GM23338 (cell line): Measurements from ENCODE around the gene UBASH3A. TPM values are rescaled to one million over a fixed set of nuclear protein-coding genes. Genes with fewer than 3 reads are reported as not detected.

ENCODE experiments used
- ATAC-seq: fragments of 200-7000 bp; cut with Tn5 transposase; 3 replicates; pipeline ENCODE4 v1.9.1; 2020
- DNase-seq: peaks from one replicate; pipeline ENCODE4 v3.0.0-alpha.2; 2015; ENCODE audit warnings: low spot score
- H2AFZ ChIP-seq: fragments of 200-600 bp; sonication (generic); 2 replicates; pipeline ENCODE4 v1.8.0; 2016; ENCODE audit warnings: antibody characterized with exemption, mild to moderate bottlenecking, moderate library complexity
- H3F3A ChIP-seq: fragments of 200-600 bp; sonication (generic); replicated peaks from 2 replicates; pipeline ENCODE4 v1.8.0; 2017; ENCODE audit warnings: antibody characterized with exemption, mixed run types, low read depth
- H3K27ac ChIP-seq: fragments of 200-600 bp; sonication (generic); 2 replicates; pipeline ENCODE4 v1.6.1; 2016; ENCODE audit warnings: low read depth
- H3K27me3 ChIP-seq: fragments of 200-600 bp; sonication (generic); 2 replicates; pipeline ENCODE4 v1.8.0; 2016; ENCODE audit warnings: mild to moderate bottlenecking, mixed run types, moderate library complexity; ENCODE audit not compliant: insufficient read depth
- H3K36me3 ChIP-seq: fragments of 200-600 bp; sonication (generic); 2 replicates; pipeline ENCODE4 v1.8.0; 2016; ENCODE audit warnings: mild to moderate bottlenecking; ENCODE audit not compliant: insufficient read depth
- H3K4me1 ChIP-seq: fragments of 200-600 bp; sonication (generic); 2 replicates; pipeline ENCODE4 v1.8.0; 2016; ENCODE audit warnings: mild to moderate bottlenecking, moderate library complexity; ENCODE audit not compliant: insufficient read depth
- H3K4me2 ChIP-seq: fragments of 200-600 bp; sonication (generic); 2 replicates; pipeline ENCODE4 v1.7.1; 2017; ENCODE audit warnings: mixed run types
- H3K4me3 ChIP-seq: fragments of 200-600 bp; sonication (generic); 2 replicates; pipeline ENCODE4 v1.6.1; 2016; ENCODE audit warnings: mixed run types
- H3K79me2 ChIP-seq: fragments of 200-600 bp; sonication (generic); replicated peaks from 2 replicates; pipeline ENCODE4 v1.8.0; 2017; ENCODE audit warnings: mild to moderate bottlenecking; ENCODE audit not compliant: insufficient read depth
- H3K9me2 ChIP-seq: fragments of 200-600 bp; sonication (generic); 2 replicates; pipeline ENCODE4 v1.8.0; 2017; ENCODE audit not compliant: insufficient read depth
- H4K20me1 ChIP-seq: fragments of 200-600 bp; sonication (generic); replicated peaks from 2 replicates; pipeline ENCODE4 v1.8.0; 2017; ENCODE audit warnings: mild to moderate bottlenecking; ENCODE audit not compliant: insufficient read depth
- H3K27ac Mint-ChIP-seq: 2 replicates; pipeline ENCODE4 v1.8.0; 2020; ENCODE audit warnings: inconsistent platforms, mild to moderate bottlenecking, moderate library complexity, mixed read lengths
- H3K27me3 Mint-ChIP-seq: 3 replicates; pipeline ENCODE4 v1.8.0; 2022; ENCODE audit warnings: low read depth, mild to moderate bottlenecking, moderate library complexity, mixed read lengths, inconsistent platforms; ENCODE audit not compliant: insufficient read depth, poor library complexity
- H3K36me3 Mint-ChIP-seq: 3 replicates; pipeline ENCODE4 v1.8.0; 2021; ENCODE audit warnings: low read depth, mild to moderate bottlenecking, inconsistent platforms, moderate library complexity, mixed read lengths
- H3K4me1 Mint-ChIP-seq: 3 replicates; pipeline ENCODE4 v1.8.0; 2020; ENCODE audit warnings: mild to moderate bottlenecking, inconsistent platforms, mixed read lengths
- H3K4me3 Mint-ChIP-seq: 3 replicates; pipeline ENCODE4 v1.8.0; 2021; ENCODE audit warnings: moderate library complexity, mild to moderate bottlenecking, inconsistent platforms, mixed read lengths
- H3K9me3 Mint-ChIP-seq: 3 replicates; pipeline ENCODE4 v1.8.0; 2020; ENCODE audit warnings: moderate library complexity, mild to moderate bottlenecking, inconsistent platforms, mixed read lengths
- CREB1 ChIP-seq: fragments of 250-450 bp; sonication (Bioruptor Pico); IDR thresholded peaks from 2 replicates; pipeline ENCODE4 v1.5.0; 2020; ENCODE audit warnings: low read depth, mild to moderate bottlenecking, moderate library complexity
- EZH2 ChIP-seq: fragments of 200-600 bp; sonication (generic); IDR thresholded peaks from one replicate; pipeline ENCODE4 v1.8.0; 2017; ENCODE audit warnings: antibody characterized with exemption, mild to moderate bottlenecking, low read depth; ENCODE audit not compliant: unreplicated experiment
- EZH2phosphoT487 ChIP-seq: fragments of 200-600 bp; sonication (generic); IDR thresholded peaks from one replicate; pipeline ENCODE4 v1.8.1; 2018; ENCODE audit warnings: antibody characterized with exemption; ENCODE audit not compliant: unreplicated experiment
- JUNB ChIP-seq: IDR thresholded peaks from one replicate; pipeline ENCODE4 v1.6.1; 2016; ENCODE audit warnings: antibody characterized with exemption; ENCODE audit not compliant: unreplicated experiment
- NANOG ChIP-seq: IDR thresholded peaks from 2 replicates; pipeline ENCODE4 v1.6.1; 2016; ENCODE audit warnings: antibody characterized with exemption, borderline replicate concordance
- POLR2AphosphoS5 ChIP-seq: IDR thresholded peaks from 2 replicates; pipeline ENCODE4 v1.6.1; 2016; ENCODE audit warnings: antibody characterized with exemption, low read depth
- STAT1 ChIP-seq: IDR thresholded peaks from one replicate; pipeline ENCODE4 v1.6.1; 2016; ENCODE audit warnings: antibody characterized with exemption; ENCODE audit not compliant: unreplicated experiment
- ZNF331 ChIP-seq: fragments of 250-450 bp; sonication (Bioruptor Pico); IDR thresholded peaks from 2 replicates; pipeline ENCODE4 v1.5.0; 2020; ENCODE audit warnings: low read depth, mild to moderate bottlenecking, moderate library complexity
- polyA plus RNA-seq: library from polyadenylated mRNA; unstranded; fragments of >200 nt; fragmentation: Nextera tagmentation; extraction: Ambion mirVana; gene quantifications from 2 replicates; pipeline ENCODE4 v1.2.1, GENCODE V29; 2016
- total RNA-seq: library from RNA; depleted of rRNA; stranded (reverse); fragments of >200 nt; shearing (Covaris generic); gene quantifications from 2 replicates; pipeline ENCODE4 v1.2.3, GENCODE V29; 2014
- TF ChIP-seq, protein P1 (sequence below): fragments of 250-450 bp; sonication (Bioruptor Pico); IDR thresholded peaks from 2 replicates; pipeline ENCODE4 v1.5.0; 2020; ENCODE audit warnings: mild to moderate bottlenecking, moderate library complexity
- TF ChIP-seq, protein P2 (sequence below), 2 experiments: fragments of 200-600 bp in 1 of 2; sonication (generic) in 1 of 2; conservative IDR thresholded peaks; 2 replicates each; pipeline versions ENCODE4 v1.5.1 to v1.6.1; 2016 to 2017; ENCODE audit warnings: antibody characterized with exemption in 2 of 2, low read depth in 2 of 2, mild to moderate bottlenecking in 2 of 2, moderate library complexity in 1 of 2

UBASH3A gene
- total and polyA plus RNA-seq, 2 experiments from 2014 or later, result not detected

DNA sequence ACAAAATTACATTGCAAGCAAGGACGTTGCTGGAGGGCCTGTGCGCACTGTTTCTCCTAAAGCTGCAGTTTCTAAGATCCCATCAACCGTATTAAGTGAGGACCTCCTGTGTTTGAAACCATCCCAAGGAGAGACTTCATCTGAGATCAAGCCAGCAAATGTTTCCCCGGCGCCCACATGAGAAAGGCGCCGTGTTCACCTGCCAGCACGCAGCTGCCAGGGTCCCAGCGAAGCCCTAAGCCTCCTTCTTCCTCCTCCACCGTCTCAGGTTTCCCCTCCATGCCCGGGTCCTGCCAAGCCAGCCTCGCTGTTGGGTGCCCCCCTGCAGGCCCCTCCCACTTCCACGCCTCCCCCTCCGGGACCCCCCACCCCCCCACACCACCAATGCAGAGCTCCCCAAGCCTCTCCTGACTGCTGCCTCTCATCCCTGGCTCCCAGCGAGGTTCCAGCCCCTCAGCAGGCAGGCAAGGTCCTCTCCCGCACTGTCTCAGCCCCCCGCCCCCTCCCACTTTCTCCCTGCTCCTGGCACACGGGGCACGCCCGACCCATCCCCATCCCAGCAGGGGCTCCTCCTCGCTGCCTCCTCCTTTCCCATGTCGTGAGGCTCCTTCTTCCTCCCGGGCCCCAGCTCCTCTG lies 28.7 kb upstream of the UBASH3A start (continued):
- TF ChIP-seq, protein P1, sequence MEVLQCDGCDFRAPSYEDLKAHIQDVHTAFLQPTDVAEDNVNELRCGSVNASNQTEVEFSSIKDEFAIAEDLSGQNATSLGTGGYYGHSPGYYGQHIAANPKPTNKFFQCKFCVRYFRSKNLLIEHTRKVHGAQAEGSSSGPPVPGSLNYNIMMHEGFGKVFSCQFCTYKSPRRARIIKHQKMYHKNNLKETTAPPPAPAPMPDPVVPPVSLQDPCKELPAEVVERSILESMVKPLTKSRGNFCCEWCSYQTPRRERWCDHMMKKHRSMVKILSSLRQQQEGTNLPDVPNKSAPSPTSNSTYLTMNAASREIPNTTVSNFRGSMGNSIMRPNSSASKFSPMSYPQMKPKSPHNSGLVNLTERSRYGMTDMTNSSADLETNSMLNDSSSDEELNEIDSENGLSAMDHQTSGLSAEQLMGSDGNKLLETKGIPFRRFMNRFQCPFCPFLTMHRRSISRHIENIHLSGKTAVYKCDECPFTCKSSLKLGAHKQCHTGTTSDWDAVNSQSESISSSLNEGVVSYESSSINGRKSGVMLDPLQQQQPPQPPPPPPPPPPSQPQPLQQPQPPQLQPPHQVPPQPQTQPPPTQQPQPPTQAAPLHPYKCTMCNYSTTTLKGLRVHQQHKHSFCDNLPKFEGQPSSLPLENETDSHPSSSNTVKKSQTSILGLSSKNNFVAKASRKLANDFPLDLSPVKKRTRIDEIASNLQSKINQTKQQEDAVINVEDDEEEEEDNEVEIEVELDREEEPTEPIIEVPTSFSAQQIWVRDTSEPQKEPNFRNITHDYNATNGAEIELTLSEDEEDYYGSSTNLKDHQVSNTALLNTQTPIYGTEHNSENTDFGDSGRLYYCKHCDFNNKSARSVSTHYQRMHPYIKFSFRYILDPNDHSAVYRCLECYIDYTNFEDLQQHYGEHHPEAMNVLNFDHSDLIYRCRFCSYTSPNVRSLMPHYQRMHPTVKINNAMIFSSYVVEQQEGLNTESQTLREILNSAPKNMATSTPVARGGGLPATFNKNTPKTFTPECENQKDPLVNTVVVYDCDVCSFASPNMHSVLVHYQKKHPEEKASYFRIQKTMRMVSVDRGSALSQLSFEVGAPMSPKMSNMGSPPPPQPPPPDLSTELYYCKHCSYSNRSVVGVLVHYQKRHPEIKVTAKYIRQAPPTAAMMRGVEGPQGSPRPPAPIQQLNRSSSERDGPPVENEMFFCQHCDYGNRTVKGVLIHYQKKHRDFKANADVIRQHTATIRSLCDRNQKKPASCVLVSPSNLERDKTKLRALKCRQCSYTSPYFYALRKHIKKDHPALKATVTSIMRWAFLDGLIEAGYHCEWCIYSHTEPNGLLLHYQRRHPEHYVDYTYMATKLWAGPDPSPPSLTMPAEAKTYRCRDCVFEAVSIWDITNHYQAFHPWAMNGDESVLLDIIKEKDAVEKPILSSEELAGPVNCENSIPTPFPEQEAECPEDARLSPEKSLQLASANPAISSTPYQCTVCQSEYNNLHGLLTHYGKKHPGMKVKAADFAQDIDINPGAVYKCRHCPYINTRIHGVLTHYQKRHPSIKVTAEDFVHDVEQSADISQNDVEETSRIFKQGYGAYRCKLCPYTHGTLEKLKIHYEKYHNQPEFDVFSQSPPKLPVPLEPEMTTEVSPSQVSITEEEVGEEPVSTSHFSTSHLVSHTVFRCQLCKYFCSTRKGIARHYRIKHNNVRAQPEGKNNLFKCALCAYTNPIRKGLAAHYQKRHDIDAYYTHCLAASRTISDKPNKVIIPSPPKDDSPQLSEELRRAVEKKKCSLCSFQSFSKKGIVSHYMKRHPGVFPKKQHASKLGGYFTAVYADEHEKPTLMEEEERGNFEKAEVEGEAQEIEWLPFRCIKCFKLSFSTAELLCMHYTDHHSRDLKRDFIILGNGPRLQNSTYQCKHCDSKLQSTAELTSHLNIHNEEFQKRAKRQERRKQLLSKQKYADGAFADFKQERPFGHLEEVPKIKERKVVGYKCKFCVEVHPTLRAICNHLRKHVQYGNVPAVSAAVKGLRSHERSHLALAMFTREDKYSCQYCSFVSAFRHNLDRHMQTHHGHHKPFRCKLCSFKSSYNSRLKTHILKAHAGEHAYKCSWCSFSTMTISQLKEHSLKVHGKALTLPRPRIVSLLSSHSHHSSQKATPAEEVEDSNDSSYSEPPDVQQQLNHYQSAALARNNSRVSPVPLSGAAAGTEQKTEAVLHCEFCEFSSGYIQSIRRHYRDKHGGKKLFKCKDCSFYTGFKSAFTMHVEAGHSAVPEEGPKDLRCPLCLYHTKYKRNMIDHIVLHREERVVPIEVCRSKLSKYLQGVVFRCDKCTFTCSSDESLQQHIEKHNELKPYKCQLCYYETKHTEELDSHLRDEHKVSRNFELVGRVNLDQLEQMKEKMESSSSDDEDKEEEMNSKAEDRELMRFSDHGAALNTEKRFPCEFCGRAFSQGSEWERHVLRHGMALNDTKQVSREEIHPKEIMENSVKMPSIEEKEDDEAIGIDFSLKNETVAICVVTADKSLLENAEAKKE (CRISPR knock-in tag), result no peak
- TF ChIP-seq JUNB, result no peak
- no peak for TF ChIP-seq POLR2AphosphoS5
- no peak for TF ChIP-seq CREB1 (CRISPR knock-in tag)

DNA sequence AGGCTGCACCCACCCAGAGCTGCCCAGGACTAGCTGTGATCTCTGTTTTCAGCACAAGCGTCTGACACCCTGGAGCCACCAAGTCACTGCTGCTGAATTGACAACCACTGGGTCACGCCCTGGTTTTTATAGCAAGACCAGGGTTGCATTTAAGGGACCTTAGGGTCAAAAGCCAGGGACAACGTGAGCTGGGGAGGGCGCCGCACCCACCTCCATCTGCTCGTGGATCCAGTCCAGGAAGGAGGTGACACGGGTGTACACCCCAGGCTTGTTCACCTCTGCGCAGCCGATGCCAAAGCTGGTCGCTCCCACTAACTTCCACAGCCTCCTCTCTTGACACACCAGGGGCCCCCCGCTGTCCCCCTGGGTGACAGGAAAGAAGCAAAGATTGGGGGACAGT lies 28.2 kb upstream of the UBASH3A start:
- Histone ChIP-seq H3K27me3 (no peaks in the 10 kb centered on the region), H4K20me1 (no peaks in the 10 kb centered on the region), H3F3A (no peaks in the 10 kb centered on the region), H3K27ac (no peak overlapping the region), H3K4me2 (no peak overlapping the region), H3K36me3 (no peaks in the 10 kb centered on the region), H3K4me1 (no peaks in the 10 kb centered on the region), H3K4me3 (no peak overlapping the region), H2AFZ (0 out of 2 replicates have a peak overlapping the region, but pooled peaks have one; percentile 43), H3K9me2 (no peaks in the 10 kb centered on the region), H3K79me2 (no peaks in the 10 kb centered on the region)
- DNase-seq (no peak), ATAC-seq (no peak)
- H3K4me1 Mint-ChIP-seq, result peaks cover 2% of the 10 kb centered on the region; the same call in 1 of the 3 replicates
- H3K9me3 Mint-ChIP-seq, result no peaks in the 10 kb centered on the region
- H3K27ac Mint-ChIP-seq, result no peak overlapping the region
- H3K27me3 Mint-ChIP-seq, result peaks cover 3% of the 10 kb centered on the region
- H3K36me3 Mint-ChIP-seq, result no peaks in the 10 kb centered on the region
- H3K4me3 Mint-ChIP-seq, result no peak overlapping the region
- no peak for TF ChIP-seq JUNB
- TF ChIP-seq EZH2phosphoT487, result no peak
- TF ChIP-seq EZH2, result no peak
- TF ChIP-seq STAT1, result no peak
- TF ChIP-seq CREB1 (CRISPR knock-in tag), result no peak
- TF ChIP-seq, protein P2, sequence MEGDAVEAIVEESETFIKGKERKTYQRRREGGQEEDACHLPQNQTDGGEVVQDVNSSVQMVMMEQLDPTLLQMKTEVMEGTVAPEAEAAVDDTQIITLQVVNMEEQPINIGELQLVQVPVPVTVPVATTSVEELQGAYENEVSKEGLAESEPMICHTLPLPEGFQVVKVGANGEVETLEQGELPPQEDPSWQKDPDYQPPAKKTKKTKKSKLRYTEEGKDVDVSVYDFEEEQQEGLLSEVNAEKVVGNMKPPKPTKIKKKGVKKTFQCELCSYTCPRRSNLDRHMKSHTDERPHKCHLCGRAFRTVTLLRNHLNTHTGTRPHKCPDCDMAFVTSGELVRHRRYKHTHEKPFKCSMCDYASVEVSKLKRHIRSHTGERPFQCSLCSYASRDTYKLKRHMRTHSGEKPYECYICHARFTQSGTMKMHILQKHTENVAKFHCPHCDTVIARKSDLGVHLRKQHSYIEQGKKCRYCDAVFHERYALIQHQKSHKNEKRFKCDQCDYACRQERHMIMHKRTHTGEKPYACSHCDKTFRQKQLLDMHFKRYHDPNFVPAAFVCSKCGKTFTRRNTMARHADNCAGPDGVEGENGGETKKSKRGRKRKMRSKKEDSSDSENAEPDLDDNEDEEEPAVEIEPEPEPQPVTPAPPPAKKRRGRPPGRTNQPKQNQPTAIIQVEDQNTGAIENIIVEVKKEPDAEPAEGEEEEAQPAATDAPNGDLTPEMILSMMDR (conservative IDR thresholded peaks at IDR 0.05; ENCODE audit: low read depth in 2 of 2), result no peak
- TF ChIP-seq ZNF331 (CRISPR knock-in tag), result no peak
- no peak for TF ChIP-seq NANOG
